ENCODE data around the gene SYVN1. TPM values are rescaled to one million over a fixed set of nuclear protein-coding genes. Genes with fewer than 3 reads are reported as not detected.

Gene SYVN1
- total and polyA plus RNA-seq, 2 donors (not counting 3 experiments of a cell fraction or from before 2014, with no cell fraction given) = 34.5 to 45.1 TPM

DNA sequence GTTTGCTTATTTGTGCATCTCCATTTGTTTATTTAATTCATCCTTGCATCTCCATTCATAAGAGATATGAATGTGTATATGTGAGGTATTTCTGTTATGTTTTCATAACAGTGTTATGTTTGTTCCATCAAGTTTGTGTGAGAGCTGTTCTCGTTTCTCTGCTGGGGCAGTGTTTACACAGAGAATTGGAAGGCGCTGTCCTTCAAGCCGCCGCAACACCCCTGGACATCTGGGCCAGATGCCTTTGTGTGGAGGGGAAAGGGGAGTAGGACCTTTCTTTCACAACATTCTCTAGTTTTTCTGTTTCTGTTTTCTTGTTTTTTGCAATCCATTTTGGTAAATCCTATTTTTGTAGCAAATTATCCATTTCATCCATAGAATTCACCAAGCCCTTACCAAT, 29.7 kb downstream of the SYVN1 start:
- no peaks in the 10 kb centered on the region for H4K20me1 ChIP-seq (replicated peaks; ENCODE audit: control insufficient read depth, extremely low read depth, insufficient read depth, low read length)
- H3K4me2 ChIP-seq (ENCODE audit: insufficient read depth, low read length) = no peak overlapping the region
- no peak overlapping the region for H3K9ac ChIP-seq (replicated peaks; ENCODE audit: extremely low read depth, insufficient read depth, low read length)
- no TSS peak for BruUV-seq (replicated peaks)
- H3K27ac ChIP-seq (ENCODE audit: insufficient read depth, low read depth, low read length) = no peak overlapping the region
- H3K27me3 ChIP-seq (ENCODE audit: control insufficient read depth in 2 of 2, insufficient read depth in 2 of 2, low read length in 2 of 2) = no peaks in the 10 kb centered on the region
- peaks cover 4% of the 10 kb centered on the region for H3K4me1 ChIP-seq (ENCODE audit: control insufficient read depth, extremely low read depth, insufficient read depth, low read length)
- ChIA-PET CTCF (interaction anchor here (3.5 kb wide), 1 partner anchor 7 kb away, joined by 22 read pairs; the partner anchor contains the start of gene TM7SF2), POLR2A (no interaction called here)
- no peaks in the 10 kb centered on the region for H3K9me3 ChIP-seq (replicated peaks; ENCODE audit: control insufficient read depth, insufficient read depth, low read length)
- no peak overlapping the region for H2AFZ ChIP-seq (ENCODE audit: low read depth, low read length)
- H3K79me2 ChIP-seq (ENCODE audit: control insufficient read depth, insufficient read depth, low read length) = peaks cover 8% of the 10 kb centered on the region
- DNase-seq (ENCODE audit: low read depth, low spot score) = no peak
- intact Hi-C loops (cut with micrococcal nuclease) = no loop called here
- H3K9me1 ChIP-seq (replicated peaks; ENCODE audit: control insufficient read depth, extremely low read depth, insufficient read depth, low read length) = no peaks in the 10 kb centered on the region
- H3K4me3 ChIP-seq (replicated peaks in 1 of 3; ENCODE audit: insufficient read depth in 1 of 3, low read depth in 1 of 3, low read length in 3 of 3) = no peak overlapping the region
- TF ChIP-seq POLR2AphosphoS5 (IDR thresholded peaks at IDR 0.05; ENCODE audit: insufficient read depth, low read depth, low read length) = no peak
- TF ChIP-seq, protein P1, sequence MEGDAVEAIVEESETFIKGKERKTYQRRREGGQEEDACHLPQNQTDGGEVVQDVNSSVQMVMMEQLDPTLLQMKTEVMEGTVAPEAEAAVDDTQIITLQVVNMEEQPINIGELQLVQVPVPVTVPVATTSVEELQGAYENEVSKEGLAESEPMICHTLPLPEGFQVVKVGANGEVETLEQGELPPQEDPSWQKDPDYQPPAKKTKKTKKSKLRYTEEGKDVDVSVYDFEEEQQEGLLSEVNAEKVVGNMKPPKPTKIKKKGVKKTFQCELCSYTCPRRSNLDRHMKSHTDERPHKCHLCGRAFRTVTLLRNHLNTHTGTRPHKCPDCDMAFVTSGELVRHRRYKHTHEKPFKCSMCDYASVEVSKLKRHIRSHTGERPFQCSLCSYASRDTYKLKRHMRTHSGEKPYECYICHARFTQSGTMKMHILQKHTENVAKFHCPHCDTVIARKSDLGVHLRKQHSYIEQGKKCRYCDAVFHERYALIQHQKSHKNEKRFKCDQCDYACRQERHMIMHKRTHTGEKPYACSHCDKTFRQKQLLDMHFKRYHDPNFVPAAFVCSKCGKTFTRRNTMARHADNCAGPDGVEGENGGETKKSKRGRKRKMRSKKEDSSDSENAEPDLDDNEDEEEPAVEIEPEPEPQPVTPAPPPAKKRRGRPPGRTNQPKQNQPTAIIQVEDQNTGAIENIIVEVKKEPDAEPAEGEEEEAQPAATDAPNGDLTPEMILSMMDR (IDR thresholded peaks at IDR 0.05; ENCODE audit: extremely low read depth in 1 of 2, insufficient read depth in 1 of 2, low read depth in 1 of 2, low read length in 2 of 2) = no peak
- TF ChIP-seq EZH2 (IDR thresholded peaks at IDR 0.05; ENCODE audit: borderline replicate concordance, low read depth, low read length, severe bottlenecking) = no peak
- no peak for TF ChIP-seq GATA2 (IDR thresholded peaks at IDR 0.05; ENCODE audit: insufficient read depth, insufficient read length, low read depth, low read length)
- no peak for TF ChIP-seq MYC (IDR thresholded peaks at IDR 0.05; ENCODE audit: low read depth, low read length)
- TF ChIP-seq JUN (IDR thresholded peaks at IDR 0.05; ENCODE audit: borderline replicate concordance, insufficient read depth, insufficient read length, low read depth) = no peak
- TF ChIP-seq, protein P2, sequence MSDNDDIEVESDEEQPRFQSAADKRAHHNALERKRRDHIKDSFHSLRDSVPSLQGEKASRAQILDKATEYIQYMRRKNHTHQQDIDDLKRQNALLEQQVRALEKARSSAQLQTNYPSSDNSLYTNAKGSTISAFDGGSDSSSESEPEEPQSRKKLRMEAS (IDR thresholded peaks at IDR 0.05; ENCODE audit: insufficient read depth, insufficient read length) = no peak
- TF ChIP-seq POLR2A (IDR thresholded peaks at IDR 0.05; ENCODE audit: low read depth, low read length) = no peak
- TF ChIP-seq FOS (IDR thresholded peaks at IDR 0.05; ENCODE audit: borderline replicate concordance, insufficient read depth, low read length) = no peak
- dilution Hi-C loops (cut with MboI; ENCODE audit: extremely low pct_ligation_motif_present, low sequenced_read_pairs) = no loop called here
- FAIRE-seq = no peak
- peaks cover 0 to 14% of the 10 kb centered on the region in 2 experiments for H3K36me3 ChIP-seq (ENCODE audit: control insufficient read depth in 2 of 2, extremely low read depth in 1 of 2, insufficient read depth in 2 of 2, low read length in 2 of 2)

Data from endothelial cell of umbilical vein (primary cell).